Progenitor cell of endocrine pancreas (in vitro differentiated cells): Measurements from ENCODE around the gene TMEM59L. TPM values are rescaled to one million over a fixed set of nuclear protein-coding genes. Genes with fewer than 3 reads are reported as not detected.

Source experiments
- DNase-seq: peaks from one replicate; pipeline ENCODE4 v3.0.0; 2021; ENCODE audit warnings: low spot score; ENCODE audit not compliant: unreplicated experiment
- H3K27ac Mint-ChIP-seq: 2 replicates; pipeline ENCODE4 v1.8.0; 2021; ENCODE audit warnings: mild to moderate bottlenecking, moderate library complexity, mixed read lengths
- H3K27me3 Mint-ChIP-seq: 2 replicates; pipeline ENCODE4 v1.8.0; 2021; ENCODE audit warnings: mixed read lengths
- H3K36me3 Mint-ChIP-seq: 2 replicates; pipeline ENCODE4 v1.8.0; 2022; ENCODE audit warnings: mixed read lengths; ENCODE audit not compliant: insufficient read depth
- H3K4me1 Mint-ChIP-seq: 2 replicates; pipeline ENCODE4 v1.8.0; 2021; ENCODE audit warnings: low read depth, mixed read lengths
- H3K4me3 Mint-ChIP-seq: 2 replicates; pipeline ENCODE4 v1.8.0; 2021; ENCODE audit warnings: low read depth, mild to moderate bottlenecking, moderate library complexity, mixed read lengths
- H3K9me3 Mint-ChIP-seq: 2 replicates; pipeline ENCODE4 v1.8.0; 2021; ENCODE audit warnings: low read depth, mixed read lengths
- CTCF ChIP-seq: fragments of 200-600 bp; sonication (generic); IDR thresholded peaks from one replicate; pipeline ENCODE4 v1.5.0; 2021; ENCODE audit warnings: antibody characterized with exemption, mild to moderate bottlenecking; ENCODE audit not compliant: unreplicated experiment
- total RNA-seq: library from RNA; stranded (reverse); gene quantifications from 2 replicates; pipeline ENCODE4 v1.2.1, GENCODE V29; 2021

The TMEM59L gene
- total RNA-seq, 1 donor from 2014 or later, result 6.4 TPM

GRCh38 chr19:18650021-18650390 lies 37.3 kb downstream of the TMEM59L start:
- no peak for TF ChIP-seq CTCF
- H3K9me3 Mint-ChIP-seq, result no peaks in the 10 kb centered on the region
- H3K27ac Mint-ChIP-seq, result peak overlapping the region; percentile 71
- peaks cover 17% of the 10 kb centered on the region for H3K4me1 Mint-ChIP-seq
- H3K27me3 Mint-ChIP-seq, result peaks cover 7% of the 10 kb centered on the region
- no peak for DNase-seq
- no peak overlapping the region for H3K4me3 Mint-ChIP-seq
- H3K36me3 Mint-ChIP-seq, result no peaks in the 10 kb centered on the region

DNA sequence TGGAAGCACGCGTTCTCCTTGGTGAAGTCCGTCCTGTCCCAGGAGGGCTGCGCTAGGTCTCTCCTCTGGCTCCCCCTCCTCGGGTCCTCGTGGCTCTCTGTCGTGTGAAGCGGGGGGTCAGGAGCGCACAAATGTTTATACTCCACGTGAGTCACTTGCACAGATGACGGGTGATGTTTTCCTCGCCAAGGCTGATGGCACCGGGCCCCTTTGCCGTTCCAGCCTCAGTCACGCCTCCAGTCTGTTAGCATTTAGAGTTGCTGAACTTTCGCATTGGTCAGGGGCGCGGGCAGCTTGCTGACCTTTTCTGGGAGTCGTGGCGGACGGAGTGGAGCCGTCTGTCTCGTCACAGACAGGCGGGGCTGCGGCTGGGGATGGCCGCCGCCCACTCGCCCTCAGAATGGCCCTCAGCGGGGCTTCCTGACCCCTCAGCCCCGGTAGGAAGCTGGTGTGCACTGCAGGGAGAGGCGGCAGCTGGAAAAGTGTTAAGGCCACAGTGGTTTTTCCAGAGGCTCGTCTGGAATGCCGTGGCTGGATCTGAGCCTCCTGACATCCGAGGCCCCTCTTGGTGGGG lies 37.9 kb downstream of the TMEM59L start:
- Mint-ChIP-seq H3K27ac (no peak overlapping the region), H3K27me3 (peaks cover 7% of the 10 kb centered on the region), H3K4me3 (no peak overlapping the region), H3K9me3 (no peaks in the 10 kb centered on the region), H3K36me3 (no peaks in the 10 kb centered on the region), H3K4me1 (peaks cover 17% of the 10 kb centered on the region)
- no peak for TF ChIP-seq CTCF
- DNase-seq, result no peak

DNA sequence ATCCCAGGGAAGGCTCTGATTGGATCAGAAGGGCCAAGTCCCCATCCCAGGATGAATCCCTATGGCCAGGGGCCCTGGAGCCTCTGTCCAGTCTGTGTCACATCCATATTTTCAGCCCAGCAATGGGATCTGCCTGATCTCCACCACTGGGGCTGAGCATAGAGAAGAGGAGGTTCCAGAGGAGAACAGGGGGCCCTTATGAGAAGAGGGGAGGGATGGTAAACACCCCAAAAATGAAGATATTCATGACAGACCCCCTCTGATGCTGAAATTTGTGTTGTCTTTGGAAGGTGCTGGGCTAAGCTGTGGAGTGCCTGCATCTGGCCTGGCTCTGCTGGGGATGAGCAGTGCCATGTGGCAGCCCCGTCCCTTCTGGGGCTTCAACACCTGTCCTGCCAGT lies 38.6 kb downstream of the TMEM59L start:
- no peak for TF ChIP-seq CTCF
- no peaks in the 10 kb centered on the region for H3K36me3 Mint-ChIP-seq
- DNase-seq, result no peak
- H3K9me3 Mint-ChIP-seq, result no peaks in the 10 kb centered on the region
- peaks cover 17% of the 10 kb centered on the region for H3K4me1 Mint-ChIP-seq
- peaks cover 7% of the 10 kb centered on the region for H3K27me3 Mint-ChIP-seq
- no peak overlapping the region for H3K4me3 Mint-ChIP-seq
- no peak overlapping the region for H3K27ac Mint-ChIP-seq

DNA sequence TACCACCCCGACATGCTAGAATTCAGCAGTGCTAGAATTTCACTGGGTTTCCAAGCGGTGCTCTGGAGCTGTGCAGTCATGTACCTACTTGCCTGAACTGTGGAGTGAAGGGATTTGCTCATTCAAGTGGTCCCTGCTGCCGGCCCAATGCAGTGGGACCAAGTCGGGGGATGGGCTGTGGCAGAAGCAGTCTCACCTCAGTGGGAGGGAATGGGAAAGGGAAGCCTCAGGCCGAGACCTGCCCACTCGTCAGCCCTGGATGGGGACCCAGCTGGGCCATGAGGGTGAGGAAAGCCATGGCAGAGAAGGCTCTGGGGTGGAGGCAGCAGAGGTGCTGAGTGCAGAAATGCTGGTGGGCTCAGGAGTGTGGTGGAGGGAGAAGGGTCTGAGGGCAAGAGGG lies 39.1 kb downstream of the TMEM59L start:
- Mint-ChIP-seq H3K4me3 (no peak overlapping the region), H3K36me3 (no peaks in the 10 kb centered on the region)
- no peak for DNase-seq

GRCh38 chr19:18653853-18654252 lies 41.2 kb downstream of the TMEM59L start:
- DNase-seq, result no peak
- Mint-ChIP-seq H3K9me3 (no peaks in the 10 kb centered on the region), H3K4me3 (no peak overlapping the region), H3K27ac (no peak overlapping the region), H3K27me3 (peaks cover 5% of the 10 kb centered on the region), H3K4me1 (peaks cover 13% of the 10 kb centered on the region), H3K36me3 (no peaks in the 10 kb centered on the region)
- TF ChIP-seq CTCF, result no peak

More for the DNA sequence above, 39.1 kb downstream of the TMEM59L start:
- TF ChIP-seq CTCF, result no peak
- Mint-ChIP-seq H3K27me3 (peaks cover 7% of the 10 kb centered on the region), H3K4me1 (peaks cover 15% of the 10 kb centered on the region), H3K9me3 (no peaks in the 10 kb centered on the region), H3K27ac (no peak overlapping the region)
